ENCODE measurements around the gene SRRM2. TPM values are rescaled to one million over a fixed set of nuclear protein-coding genes. Genes with fewer than 3 reads are reported as not detected.
A peak's percentile ranks its signal among the peaks of the same experiment; 100 is the strongest.

SRRM2 gene
- polyA plus RNA-seq, 1 experiment: 80.5 TPM

- Histone ChIP-seq H3K27ac (ENCODE audit: low read depth, low read length) (no peak overlapping the region), H3K27me3 (ENCODE audit: control insufficient read depth, insufficient read depth, low read length) (peaks cover 5% of the 10 kb centered on the region), H3K9me3 (ENCODE audit: control insufficient read depth, insufficient read depth, low read length) (no peaks in the 10 kb centered on the region; the same call in 1 of the 2 replicates), H3K4me3 (ENCODE audit: low read depth, low read length) (peak overlapping the region; percentile 96)
- POLR2A ChIA-PET: interaction anchor here (1.2 kb wide), 1 partner anchor 15 kb away, joined by 3 read pairs; no protein-coding TSS in a partner anchor
- TF ChIP-seq CTCF (IDR thresholded peaks at IDR 0.05; ENCODE audit: low read depth, low read length): no peak
- DNase-seq (ENCODE audit: low read depth, low spot score): no peak
- CTCF ChIA-PET: interaction anchor here (0.6 to 1.7 kb wide), 2 partner anchors 89 to 141 kb away, joined by 3 to 9 read pairs; no protein-coding TSS in a partner anchor
Measured at GRCh38 chr16:2778630-2778958, 26.2 kb downstream of the SRRM2 start.

GRCh38 chr16:2779151-2779920 is 26.9 kb downstream of the SRRM2 start:
- DNase-seq (ENCODE audit: low read depth, low spot score): no peak
- ChIA-PET CTCF (interaction anchor here (1.7 kb wide), 1 partner anchor 88 kb away, joined by 9 read pairs; no protein-coding TSS in a partner anchor), POLR2A (no interaction called here)

GRCh38 chr16:2779978-2780898 is 27.8 kb downstream of the SRRM2 start:
- TF ChIP-seq CTCF (IDR thresholded peaks at IDR 0.05; ENCODE audit: low read depth, low read length): no peak
- Histone ChIP-seq H3K4me3 (ENCODE audit: low read depth, low read length) (no peak overlapping the region), H3K27ac (ENCODE audit: low read depth, low read length) (no peak overlapping the region), H3K27me3 (ENCODE audit: control insufficient read depth, insufficient read depth, low read length) (peaks cover 20% of the 10 kb centered on the region), H3K9me3 (ENCODE audit: control insufficient read depth, insufficient read depth, low read length) (no peaks in the 10 kb centered on the region; the same call in 1 of the 2 replicates)
- POLR2A ChIA-PET: no interaction called here
- CTCF ChIA-PET: no interaction called here
- no peak for DNase-seq (ENCODE audit: low read depth, low spot score)

More at GRCh38 chr16:2779151-2779920, 26.9 kb downstream of the SRRM2 start:
- H3K27ac ChIP-seq (ENCODE audit: low read depth, low read length): no peak overlapping the region
- no peak for TF ChIP-seq CTCF (IDR thresholded peaks at IDR 0.05; ENCODE audit: low read depth, low read length)
- H3K27me3 ChIP-seq (ENCODE audit: control insufficient read depth, insufficient read depth, low read length): peaks cover 11% of the 10 kb centered on the region
- H3K4me3 ChIP-seq (ENCODE audit: low read depth, low read length): no peak overlapping the region
- no peaks in the 10 kb centered on the region; the same call in 1 of the 2 replicates for H3K9me3 ChIP-seq (ENCODE audit: control insufficient read depth, insufficient read depth, low read length)

- no peak for TF ChIP-seq CTCF (IDR thresholded peaks at IDR 0.05; ENCODE audit: low read depth, low read length)
- Histone ChIP-seq H3K27ac (ENCODE audit: low read depth, low read length) (no peak overlapping the region), H3K4me3 (ENCODE audit: low read depth, low read length) (no peak overlapping the region), H3K27me3 (ENCODE audit: control insufficient read depth, insufficient read depth, low read length) (peaks cover 37% of the 10 kb centered on the region), H3K9me3 (ENCODE audit: control insufficient read depth, insufficient read depth, low read length) (no peaks in the 10 kb centered on the region; the same call in 1 of the 2 replicates)
- DNase-seq (ENCODE audit: low read depth, low spot score): no peak
- CTCF ChIA-PET: interaction anchor here (1.0 to 1.1 kb wide), 2 partner anchors 56 to 85 kb away, joined by 4 to 6 read pairs; no protein-coding TSS in a partner anchor
- POLR2A ChIA-PET: no interaction called here
Measured at GRCh38 chr16:2782583-2783351, 30.3 kb downstream of the SRRM2 start.

Measured in AG04450 (cell line).